GM21447 (cell line): ENCODE data around the gene ANKFN1.
"Not testable (repeated sequence)": the region's sequence is repeated elsewhere in the genome, so short reads cannot be mapped to it uniquely, and the experiment has no call there.

Source experiments
- ATAC-seq: cut with Tn5 transposase; IDR thresholded peaks from one replicate; pipeline ENCODE4 v1.9.1; 2021; ENCODE audit not compliant: unreplicated experiment

The ANKFN1 gene

GRCh38 chr17:56288786-56289185, 135.5 kb downstream of the ANKFN1 start:
- not testable (repeated sequence) for ATAC-seq

GRCh38 chr17:56289321-56289720, 136.0 kb downstream of the ANKFN1 start:
- no peak for ATAC-seq

GRCh38 chr17:56290101-56290801, 137.0 kb downstream of the ANKFN1 start:
- ATAC-seq, result no peak

GRCh38 chr17:56290802-56291118, 137.5 kb downstream of the ANKFN1 start:
- no peak for ATAC-seq

GRCh38 chr17:56291226-56291805, 138.0 kb downstream of the ANKFN1 start:
- no peak for ATAC-seq

GRCh38 chr17:56292010-56292409, 138.7 kb downstream of the ANKFN1 start:
- ATAC-seq, result no peak

GRCh38 chr17:56292578-56292977, 139.3 kb downstream of the ANKFN1 start:
- no peak for ATAC-seq

GRCh38 chr17:56297184-56297583, 143.9 kb downstream of the ANKFN1 start:
- ATAC-seq, result no peak

- no peak for ATAC-seq
Observed at GRCh38 chr17:56298846-56299245, 145.6 kb downstream of the ANKFN1 start.

- no peak for ATAC-seq
Observed at GRCh38 chr17:56300144-56300543, 146.9 kb downstream of the ANKFN1 start.

GRCh38 chr17:56305007-56305406, 151.7 kb downstream of the ANKFN1 start:
- ATAC-seq, result no peak

GRCh38 chr17:56309897-56310296, 156.6 kb downstream of the ANKFN1 start:
- ATAC-seq, result no peak

GRCh38 chr17:56310782-56311181, 157.5 kb downstream of the ANKFN1 start:
- ATAC-seq, result no peak

GRCh38 chr17:56313201-56313600, 159.9 kb downstream of the ANKFN1 start:
- ATAC-seq, result no peak

- no peak for ATAC-seq
Observed at GRCh38 chr17:56314026-56314425, 160.8 kb downstream of the ANKFN1 start.

- no peak for ATAC-seq
Observed at GRCh38 chr17:56314984-56315602, 161.8 kb downstream of the ANKFN1 start.

GRCh38 chr17:56316604-56317003, 163.3 kb downstream of the ANKFN1 start:
- no peak for ATAC-seq

- no peak for ATAC-seq
Observed at GRCh38 chr17:56317351-56318208, 164.3 kb downstream of the ANKFN1 start.

GRCh38 chr17:56319531-56319930, 166.3 kb downstream of the ANKFN1 start:
- peak; percentile 57 for ATAC-seq

GRCh38 chr17:56320443-56320842, 167.2 kb downstream of the ANKFN1 start:
- no peak for ATAC-seq

GRCh38 chr17:56322991-56323390, 169.7 kb downstream of the ANKFN1 start:
- no peak for ATAC-seq

- ATAC-seq, result no peak
Observed at GRCh38 chr17:56324676-56325075, 171.4 kb downstream of the ANKFN1 start.
